Natural killer cell (primary cell): ENCODE data around the gene SERINC4. TPM values are rescaled to one million over a fixed set of nuclear protein-coding genes. Genes with fewer than 3 reads are reported as not detected.

Experiments
- ATAC-seq, 3 donors: fragments of 150-1000 bp in 2 of 3; fragments of 200-7000 bp in 1 of 3; cut with Tn5 transposase; 1 replicate in 1 of 3; 2 replicates in 2 of 3; pipeline ENCODE4 v1.10.0; 2021; ENCODE audit warnings: mild to moderate bottlenecking in 2 of 3, moderate library complexity in 2 of 3
- DNase-seq, 2 donors: peaks; one replicate each; pipeline versions ENCODE4 v3.0.0 to v3.0.0-alpha.2; 2013 to 2021; ENCODE audit warnings: mixed read lengths in 1 of 2
- H3K27ac ChIP-seq: one replicate; pipeline ENCODE4 v1.5.1; 2013; ENCODE audit warnings: mild to moderate bottlenecking, low read length
- H3K27me3 ChIP-seq: one replicate; pipeline ENCODE4 v1.6.1; 2013; ENCODE audit warnings: low read length; ENCODE audit not compliant: control insufficient read depth, insufficient read depth
- H3K36me3 ChIP-seq: one replicate; pipeline ENCODE4 v1.6.1; 2013; ENCODE audit warnings: low read length; ENCODE audit not compliant: control insufficient read depth, insufficient read depth
- H3K4me1 ChIP-seq: one replicate; pipeline ENCODE4 v1.6.1; 2013; ENCODE audit warnings: low read length; ENCODE audit not compliant: control insufficient read depth, insufficient read depth
- H3K4me3 ChIP-seq: one replicate; pipeline ENCODE4 v1.5.1; 2013; ENCODE audit warnings: low read length
- H3K9me3 ChIP-seq: one replicate; pipeline ENCODE4 v1.6.1; 2013; ENCODE audit warnings: low read length; ENCODE audit not compliant: control insufficient read depth, insufficient read depth
- H3K27ac Mint-ChIP-seq, 2 donors: one replicate each; pipeline ENCODE4 v1.8.0; 2022; ENCODE audit warnings: mild to moderate bottlenecking in 2 of 2, mixed read lengths in 2 of 2, moderate library complexity in 1 of 2
- H3K27me3 Mint-ChIP-seq, 2 donors: one replicate each; pipeline ENCODE4 v1.8.0; 2022; ENCODE audit warnings: low read depth in 2 of 2, mixed read lengths in 2 of 2
- H3K36me3 Mint-ChIP-seq: one replicate; pipeline ENCODE4 v1.8.0; 2022; ENCODE audit warnings: mixed read lengths
- H3K4me1 Mint-ChIP-seq, 2 donors: one replicate each; pipeline ENCODE4 v1.8.0; 2022; ENCODE audit warnings: mixed read lengths in 2 of 2
- H3K4me3 Mint-ChIP-seq: one replicate; pipeline ENCODE4 v1.8.0; 2022; ENCODE audit warnings: mild to moderate bottlenecking, moderate library complexity, mixed read lengths
- H3K9me3 Mint-ChIP-seq, 2 donors: one replicate each; pipeline ENCODE4 v1.8.0; 2022; ENCODE audit warnings: mixed read lengths in 2 of 2
- CTCF ChIP-seq: fragments of 200-600 bp; IDR thresholded peaks from one replicate; pipeline ENCODE4 v1.8.0; 2022; ENCODE audit warnings: antibody characterized with exemption
- WGBS: methylation state at CpG from one replicate; pipeline ENCODE4 v1.1.7; 2013; ENCODE audit warnings: missing lambda C conversion rate; ENCODE audit not compliant: insufficient coverage; 5-methylcytosine and 5-hydroxymethylcytosine counted together
- intact Hi-C: fragments of 100-400 bp; cut with micrococcal nuclease; formaldehyde crosslinking; loops from one replicate; pipeline ENCODE4 v1.14.2; 2022
- total RNA-seq, 4 donors: library from RNA; stranded (reverse); fragments of 120-200 nt in 1 of 4; gene quantifications; one replicate each; pipeline versions ENCODE4 v1.2.3 to v1.2.4, GENCODE V29; 2013 to 2022

Gene SERINC4
- total RNA-seq, 3 donors from 2014 or later (not counting 1 experiment from before 2014, with no cell fraction given) = 0.18 to 0.25 TPM; not detected in 1

- WGBS = 2% methylated on average over 31 of the region's 31 CpGs
- Histone ChIP-seq H3K36me3 (peaks cover 11% of the 10 kb centered on the region), H3K4me1 (peaks cover 22% of the 10 kb centered on the region), H3K4me3 (peak overlapping the region; percentile 48), H3K27ac (peak overlapping the region; percentile 28), H3K9me3 (no peaks in the 10 kb centered on the region), H3K27me3 (no peaks in the 10 kb centered on the region)
- Mint-ChIP-seq H3K9me3 (no peaks in the 10 kb centered on the region), H3K27ac (peak overlapping the region; percentile 85 to 92), H3K27me3 (no peaks in the 10 kb centered on the region), H3K4me3 (peak overlapping the region; percentile 94), H3K4me1 (peaks cover 12 to 22% of the 10 kb centered on the region in 2 donors), H3K36me3 (peaks cover under 1% of the 10 kb centered on the region)
- intact Hi-C loops = loop anchor here (1.0 kb wide), 1 partner anchor 15 kb away; the partner anchor contains the start of gene SERF2
- TF ChIP-seq CTCF = peak; percentile 66
- ATAC-seq = peak; percentile 77 to 85 (median 82)
- DNase-seq = peak; percentile 83 to 93
Measured at GRCh38 chr15:43777267-43777914, 22.6 kb downstream of the SERINC4 start.

- no peak for TF ChIP-seq CTCF
- H3K36me3 ChIP-seq = peaks cover 17% of the 10 kb centered on the region
- H3K27ac ChIP-seq = peak within 1 kb of the TSS; percentile 28
- H3K4me3 ChIP-seq = peak within 1 kb of the TSS; percentile 48
- no peaks in the 10 kb centered on the region for H3K9me3 Mint-ChIP-seq
- no peaks in the 10 kb centered on the region for H3K27me3 ChIP-seq
- peak; percentile 68 to 82 (median 70) for ATAC-seq
- H3K4me1 ChIP-seq = peaks cover 22% of the 10 kb centered on the region
- intact Hi-C loops = loop anchor here (1.0 kb wide), 1 partner anchor 16 kb away; the partner anchor contains the start of gene SERF2
- peak within 1 kb of the TSS; percentile 85 to 92 for H3K27ac Mint-ChIP-seq
- H3K27me3 Mint-ChIP-seq = no peaks in the 10 kb centered on the region
- peak in 1 of 2 donors; percentile 89 for DNase-seq
- peaks cover 12 to 22% of the 10 kb centered on the region in 2 donors for H3K4me1 Mint-ChIP-seq
- WGBS = 2% methylated on average over 41 of the region's 41 CpGs
- H3K4me3 Mint-ChIP-seq = peak within 1 kb of the TSS; percentile 94
- peaks cover 6% of the 10 kb centered on the region for H3K36me3 Mint-ChIP-seq
- H3K9me3 ChIP-seq = no peaks in the 10 kb centered on the region
Measured at GRCh38 chr15:43776718-43777266, 23.2 kb downstream of the SERINC4 start, which contains the start of gene ELL3. TSS of gene ELL3 (minus strand) at chr15:43776966. CDS start at chr15:43776901, 65 bp downstream.

- Mint-ChIP-seq H3K27me3 (no peaks in the 10 kb centered on the region), H3K27ac (peak overlapping the region; percentile 85 to 92), H3K4me3 (peak overlapping the region; percentile 94), H3K36me3 (peaks cover 10% of the 10 kb centered on the region), H3K9me3 (no peaks in the 10 kb centered on the region), H3K4me1 (peaks cover 12 to 22% of the 10 kb centered on the region in 2 donors)
- 54% methylated on average over 35 of the region's 35 CpGs for WGBS
- H3K36me3 ChIP-seq = peaks cover 22% of the 10 kb centered on the region
- TF ChIP-seq CTCF = no peak
- H3K27ac ChIP-seq = peak overlapping the region; percentile 28
- intact Hi-C loops = no loop called here
- ATAC-seq = no peak
- H3K27me3 ChIP-seq = no peaks in the 10 kb centered on the region
- peak in 1 of 2 donors; percentile 42 for DNase-seq
- no peaks in the 10 kb centered on the region for H3K9me3 ChIP-seq
- peak overlapping the region; percentile 48 for H3K4me3 ChIP-seq
- H3K4me1 ChIP-seq = peaks cover 22% of the 10 kb centered on the region
Measured at GRCh38 chr15:43776101-43776717, 23.8 kb downstream of the SERINC4 start.
